GM18868 (cell line): Measurements from ENCODE around the gene EXD3.
"Not testable (repeated sequence)": the region's sequence is repeated elsewhere in the genome, so short reads cannot be mapped to it uniquely, and the experiment has no call there.

ENCODE experiments used
- ATAC-seq: cut with Tn5 transposase; IDR thresholded peaks from one replicate; pipeline ENCODE4 v1.9.1; 2021; ENCODE audit warnings: mild to moderate bottlenecking, moderate library complexity; ENCODE audit not compliant: unreplicated experiment

Gene EXD3

DNA sequence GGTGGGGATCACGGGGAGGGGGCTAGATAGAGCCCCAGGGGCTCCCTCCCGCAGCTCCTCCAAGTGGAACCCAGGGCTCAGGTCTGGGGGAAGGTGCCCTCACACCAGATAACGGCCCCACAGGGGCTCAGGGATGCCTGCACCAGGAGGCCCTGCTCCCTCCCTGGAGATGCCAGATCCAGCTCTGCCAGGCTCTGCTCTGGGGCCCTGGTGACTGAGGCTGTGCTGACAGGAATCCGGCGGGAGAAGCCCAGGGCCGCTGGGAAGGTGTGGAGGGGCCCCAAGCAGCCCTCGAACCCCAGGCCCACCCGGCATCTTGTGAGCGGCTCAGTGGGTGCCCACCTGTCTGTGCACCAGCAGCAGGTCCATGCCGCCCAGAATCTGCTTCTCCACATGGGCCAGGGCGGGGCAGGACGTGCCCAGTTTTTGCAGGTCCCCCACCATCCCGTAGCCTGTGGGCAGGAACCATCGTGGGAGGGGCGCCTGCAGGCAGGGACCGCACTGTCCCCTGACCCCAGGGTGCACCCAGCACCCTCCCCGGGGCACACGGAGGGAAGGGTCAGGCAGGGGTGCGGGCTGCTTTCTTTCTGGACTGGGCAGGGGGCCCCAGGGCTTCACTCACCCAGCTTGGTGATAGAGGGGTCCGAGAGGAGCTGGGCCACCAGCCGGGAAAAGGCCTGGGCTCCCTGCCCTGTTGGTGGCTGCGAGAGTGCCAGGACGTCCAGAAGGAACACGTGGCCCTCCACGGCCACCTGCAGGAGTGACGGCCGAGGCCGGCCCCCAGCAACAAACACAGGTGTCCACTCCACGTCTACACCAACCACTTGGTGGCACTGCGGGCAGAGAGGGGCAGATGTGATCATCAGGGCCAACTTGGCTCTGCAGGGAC, 72.0 kb downstream of the EXD3 start:
- ATAC-seq, result no peak

DNA sequence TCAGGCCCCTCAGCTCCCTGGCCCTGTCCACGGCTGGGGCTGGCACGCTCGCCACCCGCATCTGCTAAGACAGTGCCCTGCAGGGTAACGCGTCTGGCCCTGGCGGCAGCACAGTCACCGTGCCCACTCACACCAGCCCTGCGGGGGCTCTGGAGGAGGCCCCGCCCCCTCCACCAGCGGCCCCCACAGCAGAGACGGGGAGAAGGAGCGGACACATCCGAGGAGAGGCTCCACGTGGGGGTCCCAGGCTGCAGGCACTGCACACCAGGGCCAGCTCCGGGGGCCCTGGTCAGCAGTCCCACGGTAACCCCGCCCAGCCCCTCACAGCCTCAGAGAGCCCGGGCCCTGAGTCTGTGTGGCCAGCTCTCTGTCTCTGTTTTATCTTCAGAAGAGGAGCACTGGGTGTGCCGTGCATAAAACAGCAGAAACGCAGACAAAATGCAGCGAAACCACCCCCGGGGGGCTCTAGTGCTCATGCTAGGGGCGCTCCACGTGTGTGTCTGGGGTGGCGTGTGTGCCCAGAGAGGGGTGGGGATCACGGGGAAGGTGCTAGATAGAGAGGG, 73.4 kb downstream of the EXD3 start:
- ATAC-seq, result no peak

DNA sequence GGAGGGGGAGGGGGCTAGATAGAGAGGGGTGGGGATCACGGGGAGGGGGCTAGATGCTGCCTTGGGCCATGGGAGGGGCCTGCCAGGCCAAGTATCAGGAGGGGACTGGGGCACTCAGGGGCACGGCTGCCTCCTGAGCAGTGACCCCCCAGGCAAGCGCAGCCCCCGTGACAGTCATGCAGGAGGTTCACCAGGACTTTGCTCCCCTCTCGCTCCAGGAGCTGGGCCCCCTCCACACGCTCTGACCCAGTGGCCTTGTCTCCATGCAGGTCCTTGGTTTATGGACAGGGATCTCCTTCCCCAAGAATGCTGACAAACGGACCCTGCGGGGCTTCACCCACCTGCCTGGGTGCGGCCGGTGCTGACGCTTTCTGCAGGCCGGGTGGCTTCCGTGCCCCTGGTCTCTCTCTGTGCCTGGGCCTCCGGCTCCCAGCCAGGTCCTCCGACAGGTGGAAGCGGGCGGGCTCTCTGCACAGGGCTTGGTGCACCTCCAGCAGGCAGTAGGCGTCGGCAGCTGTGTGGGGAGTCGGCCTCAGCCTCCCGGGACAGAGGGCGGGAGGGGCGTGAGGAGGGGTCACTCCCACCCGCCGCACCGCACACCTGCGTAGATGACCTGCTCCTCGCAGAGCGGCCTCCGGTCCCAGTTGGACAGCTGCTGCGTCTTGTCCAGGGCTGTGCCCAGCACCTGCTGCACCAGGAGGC, 74.0 kb downstream of the EXD3 start:
- no peak for ATAC-seq

DNA sequence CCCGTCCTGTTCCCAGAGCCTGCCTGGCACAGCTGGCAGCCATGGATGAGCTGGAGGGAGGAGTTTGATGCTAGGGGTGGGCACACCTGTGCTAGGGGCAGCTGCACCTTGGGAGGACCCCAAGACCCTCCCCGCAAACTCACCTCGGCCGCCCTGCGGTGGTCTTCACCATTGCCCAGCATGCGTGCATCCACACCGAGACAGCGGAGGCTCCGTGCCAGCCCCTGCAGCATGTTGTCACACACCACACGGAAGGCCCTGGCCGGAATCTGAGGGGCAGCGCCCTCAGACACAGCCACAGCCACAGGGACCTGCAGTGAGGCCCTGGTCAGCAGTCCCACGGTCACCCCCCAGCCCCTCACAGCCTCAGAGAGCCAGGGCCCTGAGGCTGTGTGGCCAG, 75.0 kb downstream of the EXD3 start:
- no peak for ATAC-seq

DNA sequence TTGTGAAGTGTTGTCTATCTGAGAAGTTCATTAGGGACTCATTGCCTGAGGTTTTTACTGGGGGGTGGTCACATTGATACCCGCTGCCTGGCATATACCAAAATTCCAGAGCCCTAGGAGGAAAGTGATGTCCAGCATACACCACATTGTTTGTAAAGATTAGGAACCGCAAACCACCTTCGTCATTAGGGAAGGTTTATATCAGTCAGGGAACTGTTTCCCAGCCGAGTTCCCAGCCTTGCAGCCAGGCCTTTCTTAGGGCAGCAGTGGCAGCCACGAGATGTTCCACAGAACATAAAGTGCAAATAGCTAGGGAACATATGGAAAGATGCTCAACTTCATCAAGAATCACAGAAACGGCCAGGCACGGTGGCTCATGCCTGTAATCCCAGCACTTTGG, 80.5 kb downstream of the EXD3 start:
- ATAC-seq, result no peak

DNA sequence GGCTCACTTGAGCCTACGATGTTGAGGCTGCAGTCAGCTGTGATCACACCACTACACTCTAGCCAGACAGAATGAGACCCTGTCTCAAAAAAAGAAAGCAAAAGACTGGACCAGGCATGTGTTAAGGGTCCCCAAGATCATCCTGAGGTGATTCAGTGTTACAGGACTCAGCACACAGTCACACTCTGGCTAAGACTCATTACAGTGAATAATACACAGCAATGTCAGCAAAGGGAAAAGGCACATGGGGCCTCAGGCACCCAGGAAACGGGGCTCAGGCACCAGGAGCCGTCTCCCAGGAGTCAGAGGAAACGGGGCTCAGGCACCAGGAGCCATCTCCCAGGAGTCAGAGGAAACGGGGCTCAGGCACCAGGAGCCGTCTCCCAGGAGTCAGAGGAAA, 81.7 kb downstream of the EXD3 start:
- no peak for ATAC-seq

DNA sequence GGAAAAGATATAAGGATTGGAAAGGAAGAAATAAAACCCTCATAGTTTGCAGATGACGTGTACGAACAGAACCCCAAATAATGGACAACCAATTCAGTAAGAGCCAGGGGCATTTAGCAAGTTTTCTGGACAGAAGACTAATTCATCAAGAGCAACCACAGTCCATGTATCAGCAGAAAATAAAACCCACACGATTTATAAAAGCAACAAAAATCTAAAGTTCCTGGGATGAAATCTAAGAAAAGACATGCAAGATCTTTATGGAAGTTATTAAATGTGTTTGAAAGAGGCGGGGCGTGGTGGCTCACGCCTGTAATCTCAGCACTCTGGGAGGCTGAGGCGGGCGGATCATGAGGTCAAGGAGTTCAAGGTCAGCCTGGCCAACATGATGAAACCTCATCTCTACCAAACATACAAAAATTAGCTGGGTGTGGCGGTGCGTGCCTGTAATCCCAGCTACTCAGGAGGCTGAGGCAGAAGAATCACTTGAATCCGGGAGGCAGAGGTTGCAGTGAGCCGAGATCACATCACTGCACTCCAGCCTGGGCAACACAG, 83.0 kb downstream of the EXD3 start:
- ATAC-seq, result not testable (repeated sequence)

DNA sequence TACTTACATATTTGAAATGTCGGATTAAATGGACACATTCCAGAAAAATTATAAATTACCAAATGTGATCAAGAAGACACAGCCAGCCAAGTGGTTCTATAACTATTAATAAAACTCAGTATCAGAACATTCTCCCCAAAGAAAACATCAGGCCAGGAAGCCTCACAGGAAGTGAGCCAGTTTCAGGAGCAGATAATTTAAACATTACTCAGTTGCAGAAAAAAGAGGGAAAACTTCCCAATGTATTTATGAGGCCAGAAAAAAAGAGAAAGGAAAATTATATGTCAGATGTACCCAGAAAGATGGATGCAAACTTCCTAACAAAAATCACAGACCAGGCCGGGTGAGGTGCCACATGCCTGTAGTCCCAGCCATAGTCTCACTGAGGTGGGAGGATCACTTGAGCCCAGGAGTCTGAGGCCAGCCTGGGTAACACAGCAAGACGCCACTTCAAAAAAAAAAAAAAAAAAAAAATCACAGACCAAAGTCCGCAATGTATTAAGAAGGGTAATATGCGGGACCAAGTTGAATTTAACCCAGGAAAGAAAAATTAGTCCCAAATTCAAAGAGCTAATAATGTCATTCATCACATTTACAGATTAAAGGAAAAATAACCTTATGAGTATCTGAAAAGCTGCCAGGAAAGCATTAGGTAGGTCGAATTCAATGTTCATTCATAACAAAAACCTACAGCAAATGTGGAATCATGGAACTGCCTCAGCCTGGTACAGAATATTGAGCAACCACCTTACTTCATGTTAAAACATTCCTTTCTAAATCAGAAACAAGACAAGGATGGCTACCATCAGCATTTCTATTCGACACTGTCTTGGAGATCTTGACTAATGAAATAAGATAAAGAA, 83.7 kb downstream of the EXD3 start:
- no peak for ATAC-seq

DNA sequence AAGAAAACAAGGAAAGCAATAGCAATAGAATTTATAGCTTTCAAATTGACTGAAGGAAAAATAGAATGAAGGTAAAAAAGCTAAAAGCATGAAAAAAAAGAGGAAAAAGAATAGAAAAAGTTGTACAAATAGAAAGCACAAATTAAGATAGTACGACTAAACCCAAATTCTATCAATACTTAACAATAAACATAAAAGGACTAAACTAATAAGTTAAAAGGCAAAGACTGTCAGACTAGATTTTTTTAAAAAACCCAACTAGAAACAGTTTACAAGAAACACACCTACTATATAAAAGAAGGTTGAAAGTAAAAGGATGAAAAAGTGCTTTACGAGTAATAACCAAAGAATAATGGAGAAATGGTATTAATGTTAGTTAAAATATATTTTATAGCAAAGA, 86.2 kb downstream of the EXD3 start:
- ATAC-seq, result no peak

DNA sequence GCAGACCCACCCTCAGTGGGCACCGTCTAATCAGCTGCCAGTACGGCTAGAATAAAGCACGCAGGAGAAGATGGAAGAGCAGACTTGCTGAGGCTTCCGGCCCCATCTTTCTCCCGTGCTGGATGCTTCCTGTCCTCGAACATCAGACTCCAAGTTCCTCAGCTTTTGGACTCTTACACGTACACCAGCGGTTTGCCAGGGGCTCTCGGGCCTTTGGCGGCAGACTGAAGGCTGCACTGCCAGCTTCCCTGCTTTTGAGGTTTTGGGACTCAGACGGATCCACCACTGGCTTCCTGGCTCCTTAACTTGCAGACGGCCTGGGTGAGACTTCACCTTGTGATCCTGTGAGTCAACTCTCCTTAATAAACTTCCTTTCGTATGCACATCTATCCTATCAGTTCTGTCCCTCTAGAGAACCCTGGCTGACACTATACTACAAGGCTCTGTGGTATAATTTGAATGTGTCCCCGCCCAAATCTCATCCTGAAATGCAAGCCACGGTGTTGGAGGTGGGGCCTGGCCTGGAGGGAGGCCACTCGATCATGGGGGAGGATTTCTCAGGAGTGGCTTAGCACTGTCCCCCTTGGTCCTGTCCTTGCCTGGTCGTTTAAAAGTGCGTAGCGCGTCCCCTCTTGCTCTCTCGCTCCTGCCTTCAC, 89.8 kb downstream of the EXD3 start:
- no peak for ATAC-seq

DNA sequence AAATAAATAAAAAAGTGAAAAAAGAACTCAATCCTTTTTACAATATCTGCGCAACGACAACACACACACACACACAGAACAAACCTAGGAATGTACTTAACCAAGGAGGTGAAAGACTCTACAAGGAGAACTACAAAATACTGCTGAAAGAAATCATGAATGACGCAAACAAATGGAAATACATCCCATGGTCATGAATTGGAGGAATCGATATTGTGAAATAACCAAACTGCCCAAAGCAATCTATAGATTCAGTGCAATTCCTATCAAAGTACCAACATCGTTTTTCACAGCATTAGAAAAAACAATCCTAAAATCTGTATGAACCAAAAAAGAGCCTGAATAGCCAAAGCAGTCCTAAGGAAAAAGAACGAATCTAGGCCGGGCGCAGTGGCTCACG, 91.0 kb downstream of the EXD3 start:
- ATAC-seq, result no peak

DNA sequence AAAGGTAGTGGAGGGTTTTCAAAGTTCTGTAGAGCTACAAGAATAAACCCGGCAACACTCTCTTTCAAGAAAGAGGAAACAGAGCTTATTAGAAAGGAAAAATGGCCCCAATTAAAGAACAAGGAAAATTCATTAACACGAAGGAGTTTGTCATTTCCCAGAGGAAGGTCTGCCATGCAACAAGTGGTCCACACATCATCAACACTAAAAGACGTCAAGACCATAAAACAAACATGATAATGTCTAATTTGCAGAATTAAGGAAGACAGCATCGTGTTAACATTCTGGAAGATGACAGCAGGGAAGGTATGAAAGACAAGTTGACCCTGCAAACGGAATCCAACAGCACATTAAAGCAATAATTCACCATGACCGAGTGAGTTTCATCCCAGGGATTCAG, 92.3 kb downstream of the EXD3 start:
- no peak for ATAC-seq

DNA sequence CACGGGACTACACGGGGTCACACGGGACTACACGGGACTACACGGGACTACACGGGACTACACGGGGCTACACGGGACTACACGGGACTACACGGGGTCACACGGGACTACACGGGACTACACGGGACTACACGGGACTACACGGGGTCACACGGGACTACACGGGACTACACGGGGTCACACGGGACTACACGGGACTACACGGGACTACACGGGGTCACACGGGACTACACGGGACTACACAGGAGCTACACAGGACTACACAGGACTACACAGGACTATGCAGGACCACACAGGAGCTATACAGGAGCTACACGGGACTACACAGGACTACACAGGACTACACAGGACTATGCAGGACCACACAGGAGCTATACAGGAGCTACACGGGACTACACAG, 93.4 kb downstream of the EXD3 start:
- ATAC-seq, result not testable (repeated sequence)

DNA sequence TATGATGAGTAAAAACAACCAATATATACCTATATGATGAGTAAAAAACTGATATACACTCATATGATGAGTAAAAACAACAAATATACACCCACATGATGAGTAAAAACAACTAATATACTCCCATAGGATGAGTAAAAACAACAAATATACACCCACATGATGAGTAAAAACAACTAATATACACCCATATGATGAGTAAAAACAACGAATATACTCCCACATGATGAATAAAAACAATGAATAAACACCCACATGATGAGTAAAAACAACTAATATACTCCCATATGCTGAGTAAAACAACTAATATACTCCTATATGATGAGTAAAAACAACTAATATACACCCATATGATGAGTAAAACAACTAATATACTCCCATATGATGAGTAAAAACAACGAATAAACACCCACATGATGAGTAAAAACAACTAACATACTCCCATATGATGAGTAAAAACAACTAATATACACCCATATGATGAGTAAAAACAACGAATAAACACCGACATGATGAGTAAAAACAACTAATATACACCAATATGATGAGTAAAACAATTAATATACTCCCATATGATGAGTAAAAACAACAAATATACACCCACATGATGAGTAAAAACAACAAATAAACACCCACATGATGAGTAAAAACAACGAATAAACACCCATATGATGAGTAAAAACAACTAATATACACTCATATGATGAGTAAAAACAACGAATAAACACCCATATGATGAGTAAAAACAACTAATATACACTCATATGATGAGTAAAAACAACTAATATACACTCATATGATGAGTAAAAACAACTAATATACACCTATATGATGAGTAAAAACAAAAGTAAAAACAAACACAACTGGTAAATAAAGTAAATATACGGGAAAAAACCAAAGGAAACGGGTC, 95.1 kb downstream of the EXD3 start:
- ATAC-seq, result not testable (repeated sequence)

DNA sequence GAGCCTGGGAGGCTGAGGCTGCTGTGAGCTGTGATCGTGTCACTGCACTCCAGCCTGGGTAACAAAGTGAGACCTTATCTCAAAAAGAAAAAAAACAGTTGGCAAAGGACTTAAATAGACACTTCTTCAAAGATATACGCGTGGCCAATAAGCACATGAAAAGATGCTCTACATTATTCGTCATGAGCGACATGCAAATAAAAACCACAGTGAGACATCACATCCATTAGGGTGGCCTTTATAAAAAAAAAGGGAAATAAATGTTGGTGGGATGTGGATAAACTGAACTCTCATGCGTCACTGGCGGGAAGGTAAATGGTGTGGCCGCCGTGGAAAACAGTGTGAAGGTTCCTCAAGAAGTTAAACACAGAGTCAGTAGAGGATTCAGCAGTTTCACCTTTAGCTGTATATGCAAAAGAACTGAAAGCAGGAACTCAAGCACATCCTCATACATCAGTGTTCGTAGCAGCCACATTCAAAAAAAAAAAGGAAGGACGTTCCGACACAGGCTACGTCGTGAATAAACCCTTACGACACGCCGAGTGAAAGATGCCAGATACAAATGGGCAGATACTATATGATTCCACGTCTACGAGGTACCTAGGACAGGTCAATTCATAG, 96.4 kb downstream of the EXD3 start:
- ATAC-seq, result no peak

DNA sequence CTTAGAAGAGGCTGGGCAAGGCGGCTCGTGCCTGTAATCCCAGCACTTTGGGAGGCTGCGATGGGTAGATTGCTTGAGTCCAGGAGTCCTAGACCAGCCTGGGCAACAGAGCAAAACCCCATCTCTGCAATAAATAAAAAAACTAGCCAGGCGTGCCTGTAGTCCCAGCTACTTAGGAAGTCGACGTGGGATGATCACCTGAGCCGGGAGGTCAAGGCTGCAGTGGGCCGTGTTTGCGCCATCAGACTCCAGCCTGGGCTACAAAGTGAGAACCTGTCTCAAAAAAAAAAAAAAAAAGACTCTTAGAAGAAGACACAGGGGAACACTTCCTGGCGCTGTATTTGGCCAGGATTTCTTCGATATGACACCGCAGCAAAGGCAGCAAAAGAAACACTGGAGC, 97.2 kb downstream of the EXD3 start:
- ATAC-seq, result no peak

DNA sequence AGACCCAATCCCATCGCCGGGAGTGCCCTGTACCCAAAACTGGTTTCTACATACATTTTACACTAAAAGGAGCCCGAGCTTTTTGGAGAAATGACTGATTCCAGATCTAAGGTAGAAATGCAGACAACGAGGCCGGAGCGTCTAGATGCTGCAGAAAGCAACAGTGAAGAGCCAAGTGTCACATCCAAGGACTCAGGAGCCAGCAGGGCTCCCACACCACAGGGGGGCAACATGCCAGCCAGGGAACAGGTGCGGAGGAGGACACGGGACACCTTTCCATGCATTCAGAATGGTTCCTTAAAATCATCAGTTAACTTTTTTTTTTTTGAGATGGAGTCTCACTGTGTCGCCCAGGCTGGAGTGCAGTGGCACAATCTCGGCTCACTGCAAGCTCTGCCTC, 97.8 kb downstream of the EXD3 start:
- no peak for ATAC-seq

DNA sequence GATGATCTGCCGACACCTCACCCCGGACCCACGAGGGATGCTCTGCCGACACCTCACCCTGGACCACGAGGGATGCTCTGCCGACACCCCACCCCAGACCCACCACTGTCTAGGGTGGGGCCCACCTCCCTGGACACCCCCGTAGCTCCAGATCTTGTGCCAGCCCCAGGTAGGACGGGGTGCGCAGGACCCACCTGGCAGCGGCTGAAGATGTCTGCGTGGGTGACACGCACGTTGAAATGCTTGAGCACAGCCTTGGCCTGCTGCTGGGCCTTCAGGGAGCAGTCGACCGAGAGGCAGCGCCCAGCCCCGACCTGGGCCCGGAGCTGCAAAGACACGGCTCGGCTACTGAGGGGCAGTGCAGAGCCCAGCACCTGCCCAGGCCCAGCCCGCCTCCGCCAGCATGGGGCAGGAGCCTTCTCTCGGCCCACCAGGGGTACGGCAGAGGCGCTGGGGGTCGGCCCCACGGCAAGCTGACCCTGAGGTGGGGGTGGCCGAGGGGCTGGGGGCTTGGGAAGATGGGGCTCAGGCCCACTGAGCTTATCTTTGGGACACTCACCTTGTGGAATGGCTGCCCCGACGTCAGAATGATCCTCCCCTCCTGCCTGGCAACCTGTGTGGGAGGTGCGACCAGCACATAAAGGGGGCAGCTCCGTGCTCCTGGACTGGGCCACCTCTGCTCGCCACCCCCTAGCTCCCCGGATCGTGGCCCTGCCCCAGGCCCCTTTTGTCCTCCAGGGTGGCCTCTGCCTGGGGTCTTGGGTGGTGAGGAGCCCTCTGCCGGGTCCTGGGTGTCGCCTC, 99.2 kb downstream of the EXD3 start:
- ATAC-seq, result no peak
